ENCODE results near the gene DEPDC5. TPM values are rescaled to one million over a fixed set of nuclear protein-coding genes. Genes with fewer than 3 reads are reported as not detected.
A peak's percentile ranks its signal among the peaks of the same experiment; 100 is the strongest.

Gene DEPDC5
- total and polyA plus RNA-seq, 9 of the 15 experiments (the other 6 are each of a cell fraction or from before 2014, with no cell fraction given) = 2.3 to 12.3 (median 10.7) TPM

DNA sequence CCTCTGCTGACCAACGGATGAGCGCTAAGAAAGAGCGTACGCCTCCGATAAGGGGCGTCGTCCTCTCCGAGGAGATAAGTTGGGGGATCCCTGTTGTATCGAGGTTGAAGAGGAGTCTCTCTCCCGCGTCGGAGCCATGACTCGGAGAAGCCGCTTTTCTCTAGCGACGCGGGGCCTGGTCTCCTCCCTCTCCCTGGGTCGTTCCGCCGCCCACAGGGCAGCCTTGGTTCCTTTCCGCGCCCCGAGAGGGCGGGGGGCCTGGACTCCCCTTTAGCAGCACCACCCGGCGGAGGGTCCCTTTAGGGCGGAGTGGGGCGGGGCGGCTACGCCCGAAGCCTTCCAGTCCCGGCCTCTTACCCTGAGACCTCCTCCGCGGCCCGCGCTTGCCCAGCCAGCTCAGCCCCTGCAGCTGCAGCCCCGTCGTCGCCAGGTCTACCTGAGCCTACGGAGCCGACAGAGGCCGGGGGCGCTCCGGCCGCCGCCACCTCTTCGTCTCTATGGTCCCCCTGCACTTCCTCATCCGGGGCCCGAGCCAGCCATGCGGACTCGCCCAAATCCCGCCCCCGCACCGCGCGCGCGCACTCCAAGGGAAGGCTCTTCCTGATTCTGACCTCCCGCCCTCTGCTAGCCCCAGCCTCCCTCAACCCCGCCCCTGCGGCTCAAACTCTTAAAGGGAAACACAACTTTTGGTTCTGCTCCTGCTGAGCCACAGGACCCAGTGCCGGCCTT lies 4.0 kb upstream of the DEPDC5 start, which contains the start of gene PRR14L (continued):
- TF ChIP-seq CXXC5 (CRISPR knock-in tag; IDR thresholded peaks at IDR 0.05) (peak; percentile 65), KLF13 (tag; IDR thresholded peaks at IDR 0.05; ENCODE audit: borderline replicate concordance, low read depth) (no peak), SIN3A (IDR thresholded peaks at IDR 0.05; ENCODE audit: borderline replicate concordance in 2 of 2, control insufficient read depth in 1 of 2, low read depth in 2 of 2, low read length in 2 of 2) (0 out of 4 replicates have a peak, but pooled peaks have one; percentile 65 to 67), ETV1 (tag; conservative IDR thresholded peaks at IDR 0.05; ENCODE audit: low read depth) (no peak), THRAP3 (IDR thresholded peaks at IDR 0.05; ENCODE audit: borderline replicate concordance) (no peak), ZNF274 (IDR thresholded peaks at IDR 0.05; ENCODE audit: borderline replicate concordance, low read depth, low read length) (no peak), ZNF699 (CRISPR knock-in tag; IDR thresholded peaks at IDR 0.05; ENCODE audit: insufficient replicate concordance) (no peak), TAF15 (IDR thresholded peaks at IDR 0.05; ENCODE audit: low read depth, low read length) (no peak), CBX5 (IDR thresholded peaks at IDR 0.05; ENCODE audit: borderline replicate concordance, low read depth) (no peak), TEAD1 (CRISPR knock-in tag; IDR thresholded peaks at IDR 0.05) (no peak), ZNF175 (CRISPR knock-in tag; IDR thresholded peaks at IDR 0.05; ENCODE audit: low read depth) (no peak), POLR2AphosphoS2 (IDR thresholded peaks at IDR 0.05; ENCODE audit: low read length) (no peak)
- TF ChIP-seq, protein P1, sequence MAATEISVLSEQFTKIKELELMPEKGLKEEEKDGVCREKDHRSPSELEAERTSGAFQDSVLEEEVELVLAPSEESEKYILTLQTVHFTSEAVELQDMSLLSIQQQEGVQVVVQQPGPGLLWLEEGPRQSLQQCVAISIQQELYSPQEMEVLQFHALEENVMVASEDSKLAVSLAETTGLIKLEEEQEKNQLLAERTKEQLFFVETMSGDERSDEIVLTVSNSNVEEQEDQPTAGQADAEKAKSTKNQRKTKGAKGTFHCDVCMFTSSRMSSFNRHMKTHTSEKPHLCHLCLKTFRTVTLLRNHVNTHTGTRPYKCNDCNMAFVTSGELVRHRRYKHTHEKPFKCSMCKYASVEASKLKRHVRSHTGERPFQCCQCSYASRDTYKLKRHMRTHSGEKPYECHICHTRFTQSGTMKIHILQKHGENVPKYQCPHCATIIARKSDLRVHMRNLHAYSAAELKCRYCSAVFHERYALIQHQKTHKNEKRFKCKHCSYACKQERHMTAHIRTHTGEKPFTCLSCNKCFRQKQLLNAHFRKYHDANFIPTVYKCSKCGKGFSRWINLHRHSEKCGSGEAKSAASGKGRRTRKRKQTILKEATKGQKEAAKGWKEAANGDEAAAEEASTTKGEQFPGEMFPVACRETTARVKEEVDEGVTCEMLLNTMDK (IDR thresholded peaks at IDR 0.05; ENCODE audit: borderline replicate concordance, insufficient read depth, low read depth, low read length, poor library complexity, severe bottlenecking) = no peak
- TF ChIP-seq, protein P2, sequence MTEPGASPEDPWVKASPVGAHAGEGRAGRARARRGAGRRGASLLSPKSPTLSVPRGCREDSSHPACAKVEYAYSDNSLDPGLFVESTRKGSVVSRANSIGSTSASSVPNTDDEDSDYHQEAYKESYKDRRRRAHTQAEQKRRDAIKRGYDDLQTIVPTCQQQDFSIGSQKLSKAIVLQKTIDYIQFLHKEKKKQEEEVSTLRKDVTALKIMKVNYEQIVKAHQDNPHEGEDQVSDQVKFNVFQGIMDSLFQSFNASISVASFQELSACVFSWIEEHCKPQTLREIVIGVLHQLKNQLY (CRISPR knock-in tag; conservative IDR thresholded peaks at IDR 0.05) = no peak
- TF ChIP-seq, protein P3, sequence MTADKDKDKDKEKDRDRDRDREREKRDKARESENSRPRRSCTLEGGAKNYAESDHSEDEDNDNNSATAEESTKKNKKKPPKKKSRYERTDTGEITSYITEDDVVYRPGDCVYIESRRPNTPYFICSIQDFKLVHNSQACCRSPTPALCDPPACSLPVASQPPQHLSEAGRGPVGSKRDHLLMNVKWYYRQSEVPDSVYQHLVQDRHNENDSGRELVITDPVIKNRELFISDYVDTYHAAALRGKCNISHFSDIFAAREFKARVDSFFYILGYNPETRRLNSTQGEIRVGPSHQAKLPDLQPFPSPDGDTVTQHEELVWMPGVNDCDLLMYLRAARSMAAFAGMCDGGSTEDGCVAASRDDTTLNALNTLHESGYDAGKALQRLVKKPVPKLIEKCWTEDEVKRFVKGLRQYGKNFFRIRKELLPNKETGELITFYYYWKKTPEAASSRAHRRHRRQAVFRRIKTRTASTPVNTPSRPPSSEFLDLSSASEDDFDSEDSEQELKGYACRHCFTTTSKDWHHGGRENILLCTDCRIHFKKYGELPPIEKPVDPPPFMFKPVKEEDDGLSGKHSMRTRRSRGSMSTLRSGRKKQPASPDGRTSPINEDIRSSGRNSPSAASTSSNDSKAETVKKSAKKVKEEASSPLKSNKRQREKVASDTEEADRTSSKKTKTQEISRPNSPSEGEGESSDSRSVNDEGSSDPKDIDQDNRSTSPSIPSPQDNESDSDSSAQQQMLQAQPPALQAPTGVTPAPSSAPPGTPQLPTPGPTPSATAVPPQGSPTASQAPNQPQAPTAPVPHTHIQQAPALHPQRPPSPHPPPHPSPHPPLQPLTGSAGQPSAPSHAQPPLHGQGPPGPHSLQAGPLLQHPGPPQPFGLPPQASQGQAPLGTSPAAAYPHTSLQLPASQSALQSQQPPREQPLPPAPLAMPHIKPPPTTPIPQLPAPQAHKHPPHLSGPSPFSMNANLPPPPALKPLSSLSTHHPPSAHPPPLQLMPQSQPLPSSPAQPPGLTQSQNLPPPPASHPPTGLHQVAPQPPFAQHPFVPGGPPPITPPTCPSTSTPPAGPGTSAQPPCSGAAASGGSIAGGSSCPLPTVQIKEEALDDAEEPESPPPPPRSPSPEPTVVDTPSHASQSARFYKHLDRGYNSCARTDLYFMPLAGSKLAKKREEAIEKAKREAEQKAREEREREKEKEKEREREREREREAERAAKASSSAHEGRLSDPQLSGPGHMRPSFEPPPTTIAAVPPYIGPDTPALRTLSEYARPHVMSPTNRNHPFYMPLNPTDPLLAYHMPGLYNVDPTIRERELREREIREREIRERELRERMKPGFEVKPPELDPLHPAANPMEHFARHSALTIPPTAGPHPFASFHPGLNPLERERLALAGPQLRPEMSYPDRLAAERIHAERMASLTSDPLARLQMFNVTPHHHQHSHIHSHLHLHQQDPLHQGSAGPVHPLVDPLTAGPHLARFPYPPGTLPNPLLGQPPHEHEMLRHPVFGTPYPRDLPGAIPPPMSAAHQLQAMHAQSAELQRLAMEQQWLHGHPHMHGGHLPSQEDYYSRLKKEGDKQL (CRISPR knock-in tag; IDR thresholded peaks at IDR 0.05; ENCODE audit: borderline replicate concordance) = no peak
- TF ChIP-seq, protein P4, sequence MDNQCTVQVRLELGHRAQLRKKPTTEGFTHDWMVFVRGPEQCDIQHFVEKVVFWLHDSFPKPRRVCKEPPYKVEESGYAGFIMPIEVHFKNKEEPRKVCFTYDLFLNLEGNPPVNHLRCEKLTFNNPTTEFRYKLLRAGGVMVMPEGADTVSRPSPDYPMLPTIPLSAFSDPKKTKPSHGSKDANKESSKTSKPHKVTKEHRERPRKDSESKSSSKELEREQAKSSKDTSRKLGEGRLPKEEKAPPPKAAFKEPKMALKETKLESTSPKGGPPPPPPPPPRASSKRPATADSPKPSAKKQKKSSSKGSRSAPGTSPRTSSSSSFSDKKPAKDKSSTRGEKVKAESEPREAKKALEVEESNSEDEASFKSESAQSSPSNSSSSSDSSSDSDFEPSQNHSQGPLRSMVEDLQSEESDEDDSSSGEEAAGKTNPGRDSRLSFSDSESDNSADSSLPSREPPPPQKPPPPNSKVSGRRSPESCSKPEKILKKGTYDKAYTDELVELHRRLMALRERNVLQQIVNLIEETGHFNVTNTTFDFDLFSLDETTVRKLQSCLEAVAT (IDR thresholded peaks at IDR 0.05) = 0 out of 4 replicates have a peak, but pooled peaks of 1 of the 2 experiments have one; percentile 38

All from K562 (cell line).